ENCODE results near the gene PIPOX. TPM values are rescaled to one million over a fixed set of nuclear protein-coding genes. Genes with fewer than 3 reads are reported as not detected.
A peak's percentile ranks its signal among the peaks of the same experiment; 100 is the strongest.

The PIPOX gene
- total and polyA plus RNA-seq, 4 donors, result 4.0 to 10.2 (median 6.9) TPM

DNA sequence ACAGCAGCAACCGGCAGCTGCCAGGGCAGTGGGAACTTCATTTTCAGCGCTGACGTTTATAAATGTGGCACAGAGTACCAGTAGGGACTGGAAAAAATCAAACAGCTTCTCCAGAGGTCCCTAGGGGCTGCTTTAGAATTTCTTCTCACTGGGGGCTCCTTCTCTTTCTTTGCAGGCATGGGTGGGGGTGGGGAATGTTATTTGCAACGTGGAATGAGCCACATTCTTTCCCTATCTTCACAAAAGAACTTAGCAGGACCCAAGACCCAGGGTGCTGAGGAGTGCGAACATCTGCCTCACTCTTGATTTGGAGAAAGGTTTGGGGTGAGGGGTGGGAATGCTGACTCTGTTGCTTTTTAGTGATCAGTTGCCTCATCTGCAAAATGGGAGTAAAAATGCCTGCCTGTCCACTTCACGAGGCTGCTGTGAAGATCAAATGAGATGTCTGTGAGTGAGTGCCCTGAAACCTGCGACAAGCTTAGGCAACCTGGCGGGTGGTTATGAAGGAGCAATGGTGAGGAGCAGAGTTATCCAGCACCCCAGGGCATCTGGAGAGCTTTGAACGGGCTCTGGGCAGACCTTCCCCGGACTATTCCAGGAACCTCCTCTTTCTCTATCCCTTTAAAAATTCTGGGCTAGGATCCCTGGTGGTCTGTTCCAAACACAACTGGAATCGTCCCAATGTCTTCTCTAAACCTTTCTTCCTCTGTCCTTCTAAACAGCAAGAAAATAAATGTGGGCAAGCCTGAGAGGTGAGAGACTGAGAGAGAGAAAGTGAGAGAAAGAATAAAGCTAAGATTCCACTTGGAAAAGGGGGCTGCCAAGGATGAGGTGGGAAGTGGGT is 10.7 kb upstream of the PIPOX start:
- no peaks in the 10 kb centered on the region for H3K36me3 ChIP-seq (ENCODE audit: control insufficient read depth, insufficient read depth, low read length)
- WGBS (ENCODE audit: insufficient coverage), result 26% methylated on average over 7 of the region's 11 CpGs
- no peak overlapping the region for H3K4me3 ChIP-seq (ENCODE audit: low read depth, low read length)
- H3K27me3 ChIP-seq (ENCODE audit: control insufficient read depth, insufficient read depth, low read length), result no peaks in the 10 kb centered on the region
- H3K4me1 ChIP-seq (ENCODE audit: control insufficient read depth, insufficient read depth, low read length), result peaks cover 38% of the 10 kb centered on the region
- peaks cover 9% of the 10 kb centered on the region for H3K9me3 ChIP-seq (ENCODE audit: control insufficient read depth, insufficient read depth, low read length)
- H3K27ac ChIP-seq (ENCODE audit: low read depth, low read length), result no peak overlapping the region
- peak in 2 of 6 donors; percentile 55 to 68 for DNase-seq (ENCODE audit: low read depth in 4 of 6, low spot score in 6 of 6)

- Histone ChIP-seq H3K27me3 (ENCODE audit: control insufficient read depth, insufficient read depth, low read length) (no peaks in the 10 kb centered on the region), H3K27ac (ENCODE audit: low read depth, low read length) (no peak overlapping the region), H3K4me1 (ENCODE audit: control insufficient read depth, insufficient read depth, low read length) (peaks cover 38% of the 10 kb centered on the region), H3K9me3 (ENCODE audit: control insufficient read depth, insufficient read depth, low read length) (peaks cover 9% of the 10 kb centered on the region), H3K36me3 (ENCODE audit: control insufficient read depth, insufficient read depth, low read length) (no peaks in the 10 kb centered on the region), H3K4me3 (ENCODE audit: low read depth, low read length) (no peak overlapping the region)
- 10% methylated on average over 1 of the region's 6 CpGs for WGBS (ENCODE audit: insufficient coverage)
- DNase-seq (ENCODE audit: low read depth in 4 of 6, low spot score in 6 of 6), result peak in 1 of 6 donors; percentile 77
These were observed 10.1 kb upstream of the PIPOX start for GRCh38 chr17:29032857-29033197.

GRCh38 chr17:29034510-29034909 is 8.4 kb upstream of the PIPOX start:
- no CpG with 5 or more reads among the region's 1 CpG for WGBS (ENCODE audit: insufficient coverage)
- no peak overlapping the region for H3K4me3 ChIP-seq (ENCODE audit: low read depth, low read length)
- no peak for DNase-seq (ENCODE audit: low read depth in 4 of 6, low spot score in 6 of 6)
- H3K36me3 ChIP-seq (ENCODE audit: control insufficient read depth, insufficient read depth, low read length), result no peaks in the 10 kb centered on the region
- H3K4me1 ChIP-seq (ENCODE audit: control insufficient read depth, insufficient read depth, low read length), result peaks cover 47% of the 10 kb centered on the region
- H3K27ac ChIP-seq (ENCODE audit: low read depth, low read length), result no peak overlapping the region
- H3K9me3 ChIP-seq (ENCODE audit: control insufficient read depth, insufficient read depth, low read length), result peaks cover 9% of the 10 kb centered on the region
- H3K27me3 ChIP-seq (ENCODE audit: control insufficient read depth, insufficient read depth, low read length), result no peaks in the 10 kb centered on the region

GRCh38 chr17:29036584-29036983 is 6.4 kb upstream of the PIPOX start:
- H3K27me3 ChIP-seq (ENCODE audit: control insufficient read depth, insufficient read depth, low read length), result no peaks in the 10 kb centered on the region
- no peak overlapping the region for H3K27ac ChIP-seq (ENCODE audit: low read depth, low read length)
- no peak for DNase-seq (ENCODE audit: low read depth in 4 of 6, low spot score in 6 of 6)
- 95% methylated on average over 2 of the region's 5 CpGs for WGBS (ENCODE audit: insufficient coverage)
- peaks cover 9% of the 10 kb centered on the region for H3K9me3 ChIP-seq (ENCODE audit: control insufficient read depth, insufficient read depth, low read length)
- H3K4me1 ChIP-seq (ENCODE audit: control insufficient read depth, insufficient read depth, low read length), result peaks cover 57% of the 10 kb centered on the region
- no peaks in the 10 kb centered on the region for H3K36me3 ChIP-seq (ENCODE audit: control insufficient read depth, insufficient read depth, low read length)
- no peak overlapping the region for H3K4me3 ChIP-seq (ENCODE audit: low read depth, low read length)

DNA sequence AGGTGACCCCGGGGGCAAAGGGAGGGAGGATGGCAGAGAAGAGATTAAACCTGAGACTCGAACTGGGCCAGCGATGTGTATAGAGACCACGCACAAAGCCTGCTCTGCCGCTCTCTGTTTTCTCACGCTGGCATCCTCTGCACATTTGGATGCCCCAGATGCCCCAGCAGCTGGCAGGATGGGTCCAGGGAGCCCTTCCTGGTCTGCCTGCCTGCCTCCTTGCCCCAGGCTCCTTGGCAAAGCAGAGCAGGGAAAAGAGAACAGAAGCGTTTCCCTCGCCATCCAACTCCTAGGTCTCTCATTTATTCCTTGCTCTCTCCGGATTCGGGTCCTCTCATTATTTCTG is 5.2 kb upstream of the PIPOX start:
- DNase-seq (ENCODE audit: low read depth in 4 of 6, low spot score in 6 of 6), result peak in 1 of 6 donors; percentile 85
- 22% methylated on average over 10 of the region's 10 CpGs for WGBS (ENCODE audit: insufficient coverage)
- Histone ChIP-seq H3K4me3 (ENCODE audit: low read depth, low read length) (no peak overlapping the region), H3K27me3 (ENCODE audit: control insufficient read depth, insufficient read depth, low read length) (no peaks in the 10 kb centered on the region), H3K9me3 (ENCODE audit: control insufficient read depth, insufficient read depth, low read length) (peaks cover 9% of the 10 kb centered on the region), H3K27ac (ENCODE audit: low read depth, low read length) (peak overlapping the region; percentile 57), H3K4me1 (ENCODE audit: control insufficient read depth, insufficient read depth, low read length) (peaks cover 58% of the 10 kb centered on the region), H3K36me3 (ENCODE audit: control insufficient read depth, insufficient read depth, low read length) (no peaks in the 10 kb centered on the region)

DNA sequence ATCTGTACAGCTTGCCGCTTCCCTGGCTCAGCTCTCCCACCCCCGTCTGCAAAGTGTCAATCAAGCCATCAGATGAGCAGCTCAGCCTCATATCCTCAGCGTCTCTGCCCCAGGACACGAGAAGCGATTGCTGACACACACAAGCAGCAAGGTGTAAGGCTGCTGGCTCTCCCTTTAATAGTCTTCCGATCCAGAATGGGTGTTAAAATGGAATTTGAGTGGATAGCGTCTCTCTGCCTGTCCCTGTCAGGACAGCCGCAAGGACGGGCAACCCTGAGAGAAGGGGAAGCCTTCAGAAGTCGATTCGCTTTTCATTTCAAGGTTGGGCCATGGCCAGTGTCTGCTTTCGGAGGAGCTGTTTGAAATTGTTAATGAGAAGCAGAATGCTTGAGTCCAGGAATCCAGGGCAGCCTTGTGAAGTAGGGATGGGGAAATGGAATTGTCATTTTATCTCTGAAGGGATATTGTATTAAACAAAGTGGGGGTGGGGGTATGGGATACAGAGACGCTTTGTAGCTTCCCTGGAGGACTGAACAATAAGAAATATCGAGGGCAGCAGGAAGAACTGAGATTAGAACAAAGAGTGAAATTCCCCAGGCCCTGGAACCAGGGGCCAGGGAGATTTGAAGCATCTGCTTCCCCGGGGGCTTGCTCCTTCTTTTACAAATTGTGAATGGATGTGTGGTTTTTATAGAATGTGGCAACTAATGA is 4.7 kb upstream of the PIPOX start:
- 4% methylated on average over 12 of the region's 15 CpGs for WGBS (ENCODE audit: insufficient coverage)
- Histone ChIP-seq H3K4me3 (ENCODE audit: low read depth, low read length) (no peak overlapping the region), H3K27ac (ENCODE audit: low read depth, low read length) (peak overlapping the region; percentile 57)

GRCh38 chr17:29039764-29040598 is 3.0 kb upstream of the PIPOX start:
- peak in 2 of 6 donors; percentile 80 to 86 for DNase-seq (ENCODE audit: low read depth in 4 of 6, low spot score in 6 of 6)
- peak overlapping the region; percentile 68 for H3K27ac ChIP-seq (ENCODE audit: low read depth, low read length)
- no peaks in the 10 kb centered on the region for H3K9me3 ChIP-seq (ENCODE audit: control insufficient read depth, insufficient read depth, low read length)
- peaks cover 70% of the 10 kb centered on the region for H3K4me1 ChIP-seq (ENCODE audit: control insufficient read depth, insufficient read depth, low read length)
- no peak overlapping the region for H3K4me3 ChIP-seq (ENCODE audit: low read depth, low read length)
- WGBS (ENCODE audit: insufficient coverage), result 68% methylated on average over 6 of the region's 13 CpGs
- H3K27me3 ChIP-seq (ENCODE audit: control insufficient read depth, insufficient read depth, low read length), result no peaks in the 10 kb centered on the region
- no peaks in the 10 kb centered on the region for H3K36me3 ChIP-seq (ENCODE audit: control insufficient read depth, insufficient read depth, low read length)

More for the DNA sequence above, 4.7 kb upstream of the PIPOX start:
- Histone ChIP-seq H3K9me3 (ENCODE audit: control insufficient read depth, insufficient read depth, low read length) (peaks cover 9% of the 10 kb centered on the region), H3K4me1 (ENCODE audit: control insufficient read depth, insufficient read depth, low read length) (peaks cover 60% of the 10 kb centered on the region), H3K36me3 (ENCODE audit: control insufficient read depth, insufficient read depth, low read length) (no peaks in the 10 kb centered on the region), H3K27me3 (ENCODE audit: control insufficient read depth, insufficient read depth, low read length) (no peaks in the 10 kb centered on the region)
- DNase-seq (ENCODE audit: low read depth in 4 of 6, low spot score in 6 of 6), result peak in 2 of 6 donors; percentile 86 to 88

- Histone ChIP-seq H3K4me3 (ENCODE audit: low read depth, low read length) (no peak overlapping the region), H3K36me3 (ENCODE audit: control insufficient read depth, insufficient read depth, low read length) (no peaks in the 10 kb centered on the region), H3K9me3 (ENCODE audit: control insufficient read depth, insufficient read depth, low read length) (no peaks in the 10 kb centered on the region), H3K4me1 (ENCODE audit: control insufficient read depth, insufficient read depth, low read length) (peaks cover 79% of the 10 kb centered on the region), H3K27ac (ENCODE audit: low read depth, low read length) (no peak overlapping the region), H3K27me3 (ENCODE audit: control insufficient read depth, insufficient read depth, low read length) (no peaks in the 10 kb centered on the region)
- WGBS (ENCODE audit: insufficient coverage), result 100% methylated on average over 2 of the region's 2 CpGs
- no peak for DNase-seq (ENCODE audit: low read depth in 4 of 6, low spot score in 6 of 6)
These were observed 1.9 kb upstream of the PIPOX start for GRCh38 chr17:29041091-29041490.

- Histone ChIP-seq H3K36me3 (ENCODE audit: control insufficient read depth, insufficient read depth, low read length) (no peaks in the 10 kb centered on the region), H3K4me3 (ENCODE audit: low read depth, low read length) (no peak overlapping the region), H3K27ac (ENCODE audit: low read depth, low read length) (no peak overlapping the region), H3K9me3 (ENCODE audit: control insufficient read depth, insufficient read depth, low read length) (no peaks in the 10 kb centered on the region), H3K4me1 (ENCODE audit: control insufficient read depth, insufficient read depth, low read length) (peaks cover 81% of the 10 kb centered on the region), H3K27me3 (ENCODE audit: control insufficient read depth, insufficient read depth, low read length) (no peaks in the 10 kb centered on the region)
- 81% methylated on average over 6 of the region's 6 CpGs for WGBS (ENCODE audit: insufficient coverage)
- DNase-seq (ENCODE audit: low read depth in 4 of 6, low spot score in 6 of 6), result no peak
These were observed 1.4 kb upstream of the PIPOX start for GRCh38 chr17:29041571-29041970.
